Activated T-cell treated with anti-CD3 and anti-CD28 coated beads for 48 hours (primary cell): Measurements from ENCODE around the gene C1orf56.
A peak's percentile ranks its signal among the peaks of the same experiment; 100 is the strongest.

Experiments
- DNase-seq: peaks from one replicate; pipeline ENCODE4 v3.0.0-alpha.2; 2020; ENCODE audit warnings: low read depth

The C1orf56 gene

GRCh38 chr1:151047591-151047924, at the start of gene C1orf56:
C1orf56 (plus strand) TSS chr1:151047751; CDS start chr1:151047848, 97 bp downstream.
- DNase-seq: peak; percentile 51

- no peak for DNase-seq
These were observed 49.6 kb upstream of the C1orf56 start for GRCh38 chr1:150997949-150998348.

- peak; percentile 30 for DNase-seq
These were observed 48.4 kb upstream of the C1orf56 start for GRCh38 chr1:150999051-150999674.

- DNase-seq: no peak
These were observed 47.6 kb upstream of the C1orf56 start for GRCh38 chr1:150999926-151000325.

GRCh38 chr1:151000408-151000807, 47.1 kb upstream of the C1orf56 start:
- no peak for DNase-seq

- DNase-seq: no peak
These were observed 45.9 kb upstream of the C1orf56 start for GRCh38 chr1:151001602-151002001.

- no peak for DNase-seq
These were observed 45.5 kb upstream of the C1orf56 start for GRCh38 chr1:151002051-151002450.

GRCh38 chr1:151002611-151003010, 44.9 kb upstream of the C1orf56 start:
- DNase-seq: no peak

GRCh38 chr1:151003180-151003579, 44.4 kb upstream of the C1orf56 start:
- no peak for DNase-seq

GRCh38 chr1:151005729-151006319, 41.7 kb upstream of the C1orf56 start:
- DNase-seq: no peak

GRCh38 chr1:151006327-151007052, 41.1 kb upstream of the C1orf56 start, which contains the start of gene MINDY1:
MINDY1 (minus strand) TSS chr1:151006902; CDS start chr1:151002617, 4,285 bp downstream.
- DNase-seq: peak; percentile 27

- DNase-seq: no peak
These were observed 39.7 kb upstream of the C1orf56 start for GRCh38 chr1:151007853-151008243.

GRCh38 chr1:151008244-151009205, 39.0 kb upstream of the C1orf56 start, which contains the start of gene PRUNE1:
PRUNE1 (plus strand) TSS chr1:151008449; CDS start chr1:151008633, 184 bp downstream.
- DNase-seq: peak; percentile 98

GRCh38 chr1:151009206-151009587, 38.4 kb upstream of the C1orf56 start:
- DNase-seq: no peak

GRCh38 chr1:151009674-151010345, 37.7 kb upstream of the C1orf56 start:
- no peak for DNase-seq

GRCh38 chr1:151010346-151010726, 37.2 kb upstream of the C1orf56 start:
- no peak for DNase-seq

- DNase-seq: no peak
These were observed 36.2 kb upstream of the C1orf56 start for GRCh38 chr1:151011154-151011850.

- DNase-seq: no peak
These were observed 34.7 kb upstream of the C1orf56 start for GRCh38 chr1:151012684-151013471.

GRCh38 chr1:151013518-151013917, 34.0 kb upstream of the C1orf56 start:
- no peak for DNase-seq

GRCh38 chr1:151024540-151025146, 22.9 kb upstream of the C1orf56 start:
- DNase-seq: peak; percentile 71
